HG03442 (cell line): ENCODE data around the gene CDC42BPG.

Source experiments
- ATAC-seq: cut with Tn5 transposase; IDR thresholded peaks from one replicate; pipeline ENCODE4 v1.9.1; 2021; ENCODE audit warnings: mild to moderate bottlenecking, moderate library complexity; ENCODE audit not compliant: unreplicated experiment

The CDC42BPG gene

DNA sequence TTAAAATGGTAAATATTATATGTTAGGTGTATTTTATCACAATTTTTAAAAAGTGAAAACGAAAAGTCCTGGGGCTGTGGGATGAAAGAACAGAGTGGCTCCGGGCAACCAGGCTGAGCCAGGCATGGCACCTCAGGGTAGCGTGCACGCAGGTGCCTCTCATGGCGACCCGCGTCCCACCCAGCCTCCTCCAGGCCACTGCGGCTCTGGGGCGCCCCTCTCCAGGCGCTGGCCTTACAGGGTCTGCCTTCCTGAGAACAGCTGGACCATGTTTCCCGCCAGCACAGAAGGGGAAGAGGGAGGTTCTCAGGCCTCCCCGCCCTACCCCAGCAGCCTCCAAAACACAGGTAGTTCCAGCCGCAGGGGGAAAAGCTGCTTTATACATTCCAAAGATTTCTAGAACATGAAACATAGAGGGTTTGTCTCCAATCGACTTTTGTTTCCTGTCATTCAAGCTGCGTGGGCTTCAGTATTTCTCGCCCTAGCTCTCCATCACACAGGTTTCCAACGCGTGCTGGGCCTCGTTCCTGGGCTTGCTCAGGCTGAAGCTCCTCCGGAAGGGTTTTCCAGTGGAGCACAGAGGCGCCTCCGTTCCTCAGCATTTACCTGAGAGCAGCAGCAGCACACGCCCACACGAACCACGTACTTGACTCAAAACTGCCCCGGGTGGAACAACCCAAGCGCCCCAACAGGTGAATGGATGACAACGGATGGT lies 23.5 kb upstream of the CDC42BPG start:
- no peak for ATAC-seq

DNA sequence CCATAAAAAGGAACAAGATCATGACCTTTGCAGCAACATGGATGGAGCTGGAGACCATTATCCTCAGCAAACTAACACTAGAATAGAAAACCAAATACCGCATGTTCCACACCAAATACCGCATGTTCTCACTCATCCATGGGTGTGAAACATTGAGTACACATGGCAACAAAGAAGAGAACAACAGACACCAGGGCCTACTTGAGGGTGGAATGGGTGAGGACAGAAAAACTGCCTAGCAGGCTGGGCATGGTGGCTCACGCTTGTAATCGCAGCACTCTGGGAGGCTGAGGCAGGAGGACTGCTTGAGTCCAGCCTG lies 21.7 kb upstream of the CDC42BPG start:
- no peak for ATAC-seq

DNA sequence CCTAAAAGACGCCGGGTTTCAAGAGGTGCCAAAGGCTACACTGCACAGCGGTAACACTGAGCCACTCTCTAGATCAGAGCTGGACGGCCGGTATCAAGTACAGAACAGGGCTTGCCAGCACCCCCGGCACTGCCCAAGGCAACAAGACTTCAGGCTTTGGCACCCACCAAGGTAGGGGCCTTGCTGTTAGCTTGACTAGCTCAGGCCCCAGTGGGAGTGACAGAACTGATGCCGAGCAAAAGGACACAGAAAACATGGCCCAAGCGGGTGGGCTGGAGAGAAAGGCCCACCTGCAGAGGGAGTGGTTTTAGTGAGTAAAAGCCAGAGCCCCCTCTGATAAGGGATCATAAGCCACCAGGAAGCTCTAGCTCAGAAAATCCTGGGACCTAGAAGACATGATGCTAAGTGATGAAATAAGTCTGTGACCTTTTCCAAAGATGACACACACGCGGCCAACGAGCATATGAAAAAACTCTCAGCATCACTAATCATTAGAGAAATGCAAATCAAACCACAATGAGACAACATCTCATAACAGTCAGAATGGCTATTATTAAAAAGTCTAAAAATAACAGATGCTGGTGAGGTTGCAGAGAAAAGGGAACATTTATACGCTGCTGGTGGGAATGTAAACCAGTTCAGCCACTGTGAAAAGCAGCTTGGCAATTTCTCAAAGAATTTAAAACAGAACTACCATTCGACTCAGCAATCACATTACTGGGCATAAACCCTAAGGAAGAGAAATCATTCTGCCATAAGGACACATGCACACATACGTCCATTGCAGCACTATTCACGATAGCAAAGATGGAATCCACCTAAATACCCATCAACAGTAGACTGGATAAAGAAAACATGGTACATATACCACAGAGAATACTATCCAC lies 21.1 kb upstream of the CDC42BPG start:
- no peak for ATAC-seq

DNA sequence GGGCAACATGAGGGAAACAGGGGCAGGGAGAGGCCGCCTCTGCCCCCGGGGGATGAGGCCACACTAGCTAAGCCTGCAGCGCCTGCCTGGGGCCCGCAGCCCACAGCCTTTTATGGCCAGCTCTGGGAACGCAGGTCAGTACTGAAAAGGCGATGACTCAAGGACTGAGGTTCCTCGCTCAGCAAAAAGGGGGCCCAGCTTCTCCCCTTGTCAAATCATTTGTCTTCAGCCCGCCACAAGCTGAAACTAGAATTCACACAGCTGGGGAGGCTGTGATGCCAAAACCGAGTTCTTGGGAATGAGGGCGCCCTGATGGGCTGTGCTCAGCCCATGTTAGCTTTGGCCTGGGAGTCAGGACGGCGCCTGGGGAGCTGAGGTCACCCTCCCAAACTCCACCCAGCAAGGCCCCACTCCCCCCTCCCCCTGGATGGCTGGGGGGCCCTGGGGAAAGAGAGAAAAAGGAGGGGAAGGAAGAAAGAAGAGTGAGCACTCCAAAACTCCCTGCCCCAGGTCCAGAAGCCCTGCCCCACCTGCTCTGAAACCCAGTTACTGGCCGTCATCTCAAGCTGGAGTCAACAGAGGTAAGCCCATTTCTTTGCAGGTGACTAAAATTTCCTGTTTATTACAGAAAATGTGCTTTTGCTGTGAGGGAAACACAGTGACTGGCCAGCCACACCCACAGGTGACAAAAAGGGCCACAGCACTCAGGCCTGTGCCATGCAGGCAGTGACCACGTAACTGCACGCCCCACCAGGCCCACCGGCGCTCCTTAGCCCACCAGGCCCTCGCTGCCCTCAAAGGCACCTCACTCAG lies 20.2 kb upstream of the CDC42BPG start:
- ATAC-seq = no peak

DNA sequence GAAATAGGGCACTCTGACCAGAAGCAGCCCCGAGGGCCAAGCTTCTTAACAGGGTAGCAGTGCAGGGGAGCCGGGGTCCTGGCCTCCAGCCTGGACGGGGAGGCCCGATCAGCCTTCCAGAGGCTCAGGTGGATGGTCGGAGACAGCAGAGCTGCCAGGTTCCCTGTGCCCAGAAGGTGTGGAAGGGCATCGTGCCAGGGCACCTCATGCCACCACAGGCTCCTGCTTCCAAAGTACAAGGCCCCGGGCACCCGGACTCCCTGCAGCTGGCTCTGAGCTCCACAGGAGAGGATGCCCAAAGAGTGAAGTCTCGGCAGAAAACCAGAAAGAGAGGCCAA lies 19.7 kb upstream of the CDC42BPG start:
- no peak for ATAC-seq

DNA sequence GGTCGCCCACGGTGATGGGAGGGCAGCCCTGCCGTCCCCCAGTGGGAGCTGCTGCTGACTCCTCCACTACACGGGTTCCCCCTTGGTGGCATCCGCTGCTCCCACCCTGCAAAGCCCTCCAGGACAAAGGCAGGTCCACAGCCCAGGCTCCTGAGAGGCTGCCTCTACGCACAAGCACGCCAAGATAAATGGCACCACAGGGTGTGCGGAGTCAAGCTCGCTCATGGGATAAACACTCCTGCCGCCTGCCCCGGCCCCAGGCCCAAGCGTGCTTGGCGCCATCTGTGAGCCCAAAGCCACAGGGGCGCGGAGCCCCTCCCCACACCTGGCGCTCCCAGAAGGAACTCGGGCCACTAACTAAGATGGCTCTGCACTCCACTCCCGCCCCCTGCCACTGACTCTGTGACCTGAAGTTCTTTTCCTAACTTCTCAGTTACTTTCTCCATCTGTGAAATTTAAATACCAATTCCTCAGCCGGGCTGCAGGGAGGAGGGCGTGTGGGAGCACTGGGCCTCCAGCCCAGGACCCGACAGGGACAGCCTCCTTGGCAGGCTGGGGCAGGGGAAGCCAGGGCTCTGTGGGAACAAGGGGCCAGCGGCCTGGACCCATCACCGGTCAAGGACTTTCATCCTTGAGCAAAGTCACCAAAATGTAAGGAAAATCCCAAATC lies 19.1 kb upstream of the CDC42BPG start:
- no peak for ATAC-seq

DNA sequence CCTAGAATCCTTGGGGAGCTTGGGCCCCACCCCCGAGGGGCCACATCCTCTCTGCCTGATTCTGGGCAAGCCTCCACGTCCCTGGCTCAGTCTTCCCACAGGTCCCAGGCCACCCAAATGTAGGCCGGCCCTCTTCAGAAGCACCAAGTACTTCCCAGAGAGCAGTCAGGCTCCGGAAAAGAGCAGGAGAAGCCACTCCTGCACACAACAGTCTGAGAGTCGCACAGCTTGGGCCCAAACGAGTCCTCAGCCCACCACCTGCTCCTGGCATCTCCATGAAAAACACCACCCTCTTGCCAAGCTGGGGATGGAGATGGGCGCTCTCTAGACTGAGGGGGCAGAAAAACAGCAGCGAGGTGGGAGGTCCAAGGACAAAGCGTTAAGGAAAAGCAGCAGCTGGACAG lies 18.5 kb upstream of the CDC42BPG start:
- no peak for ATAC-seq

DNA sequence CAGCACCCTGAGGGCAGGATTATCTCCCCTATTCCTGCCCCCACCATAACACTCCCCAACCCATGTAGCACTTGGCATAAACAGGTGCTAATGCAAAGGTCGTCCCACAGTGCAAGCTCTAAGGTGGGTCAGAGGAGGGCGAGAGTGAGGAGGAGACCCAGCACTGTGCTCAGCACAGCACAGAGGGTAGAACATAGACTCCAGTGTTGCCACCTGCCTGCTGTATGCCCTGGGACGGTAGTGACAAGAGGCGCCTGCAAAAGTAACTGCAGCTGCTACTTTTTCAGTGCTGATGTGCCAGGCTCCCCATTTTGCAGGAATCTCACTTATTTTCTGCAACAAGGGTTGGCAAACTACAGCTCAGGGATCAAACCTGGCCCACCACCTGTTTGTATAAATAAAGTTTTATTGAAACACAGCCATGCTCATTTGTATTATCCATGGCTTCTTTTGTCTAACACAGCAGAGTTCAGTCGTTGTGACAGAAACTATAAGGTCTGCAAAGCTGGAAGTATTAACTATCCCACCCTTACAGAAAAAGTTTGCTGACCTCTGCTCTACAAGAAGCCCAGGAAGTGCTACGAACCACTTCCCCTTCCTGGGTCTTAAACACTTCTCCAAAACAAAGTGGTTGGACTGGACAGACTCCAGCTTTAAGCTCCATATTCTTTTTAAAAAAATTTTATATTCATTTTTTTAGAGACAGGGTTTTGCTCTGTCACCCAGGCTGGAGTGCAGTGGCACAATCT lies 16.9 kb upstream of the CDC42BPG start:
- no peak for ATAC-seq

DNA sequence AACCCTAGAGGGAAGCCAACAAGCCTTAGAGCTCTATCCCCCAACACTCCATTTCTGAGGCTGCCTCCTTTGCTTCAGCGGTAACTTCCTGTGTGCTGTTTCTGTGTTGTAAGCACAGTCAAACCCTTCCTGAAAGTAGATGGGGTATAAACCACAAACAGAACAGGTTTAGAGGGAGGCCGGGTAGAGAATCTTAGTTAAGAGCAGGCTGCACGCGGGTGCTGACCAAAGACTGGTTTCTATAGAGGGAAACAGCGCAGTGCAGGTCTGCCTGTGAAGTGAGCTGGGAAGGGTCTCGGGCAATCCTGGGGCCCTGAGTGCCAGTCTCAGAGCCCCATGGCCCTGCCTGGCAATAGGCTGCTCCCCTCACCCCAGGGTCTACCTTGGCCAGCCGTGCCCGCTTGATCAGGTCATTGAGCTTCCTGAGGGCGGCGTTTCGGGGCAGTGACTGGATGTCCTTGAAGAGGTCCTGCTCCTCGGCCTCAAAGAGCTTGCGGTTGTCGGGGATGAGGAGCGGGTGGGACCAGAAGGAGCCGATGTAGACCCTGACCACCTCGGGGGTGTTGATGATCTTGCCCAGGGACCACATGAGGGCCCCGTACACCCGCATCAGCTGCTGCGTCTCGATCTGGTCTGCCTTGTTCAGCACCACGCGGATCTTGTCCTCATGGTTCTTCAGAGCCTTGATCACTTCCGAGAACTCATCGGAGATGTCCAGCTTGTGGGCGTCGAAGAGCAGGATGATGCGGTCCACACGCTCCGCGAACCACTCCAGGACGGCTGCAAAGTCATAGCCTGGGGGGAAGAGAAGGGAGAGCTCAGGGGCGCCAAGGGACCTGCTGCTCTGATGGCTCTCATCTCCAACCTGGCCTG lies 15.3 kb upstream of the CDC42BPG start:
- peak; percentile 58 for ATAC-seq

DNA sequence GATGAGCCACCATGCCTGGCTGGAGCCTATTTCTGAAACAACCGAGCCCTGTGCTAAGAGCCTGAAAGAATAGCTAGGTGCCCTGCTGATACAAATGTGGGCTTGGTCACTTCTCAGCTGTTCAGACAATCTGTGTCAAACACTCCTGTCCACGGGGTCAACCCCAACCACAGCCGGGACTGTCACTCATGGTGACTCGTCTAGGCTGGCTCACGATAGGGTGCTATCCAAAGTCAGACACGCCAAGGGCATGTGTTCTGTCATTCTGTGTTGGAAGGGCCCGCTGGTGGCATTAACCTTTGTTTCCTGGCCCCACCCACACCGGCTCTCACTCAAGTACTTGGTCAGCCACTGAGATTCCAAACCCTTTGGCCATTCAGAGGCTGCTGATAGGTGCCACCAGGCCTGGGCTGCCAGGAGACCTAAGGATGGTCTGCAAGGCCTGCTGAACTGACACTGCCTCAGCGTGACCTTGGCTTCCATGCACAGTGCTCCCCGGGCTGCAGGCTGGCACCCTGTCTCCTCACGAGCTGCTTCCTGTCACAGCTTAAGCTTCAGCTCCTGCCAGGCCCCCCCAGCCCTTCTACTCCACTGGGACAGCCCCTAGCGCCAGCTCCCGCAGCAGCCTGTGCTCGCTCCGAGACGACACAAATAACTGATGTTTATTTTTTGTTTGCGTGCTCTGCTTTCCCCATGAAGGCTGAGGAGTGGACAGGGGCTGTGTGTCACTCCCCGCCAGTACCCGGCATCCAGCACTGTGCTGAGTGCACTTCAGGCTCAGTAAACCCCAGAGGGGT lies 14.2 kb upstream of the CDC42BPG start:
- no peak for ATAC-seq

DNA sequence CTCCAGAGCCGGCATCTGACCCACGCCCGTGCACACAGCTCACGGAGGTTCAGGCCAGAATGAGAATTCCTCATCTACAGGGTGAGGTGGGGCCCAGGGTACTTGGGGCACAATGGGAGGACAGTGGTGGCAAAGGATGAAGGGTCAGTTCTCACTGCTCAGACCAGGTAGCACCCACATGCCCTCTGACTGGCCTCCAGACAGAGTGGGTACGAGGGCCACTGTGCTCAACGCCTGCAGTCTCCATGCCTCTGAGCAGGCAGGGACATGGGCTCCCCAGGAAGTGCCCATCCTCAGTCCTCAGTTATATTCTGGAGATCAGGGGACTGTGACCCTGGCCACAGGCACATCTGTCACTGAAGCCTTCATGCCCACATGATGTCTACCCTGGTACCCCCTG lies 13.0 kb upstream of the CDC42BPG start:
- ATAC-seq = no peak

DNA sequence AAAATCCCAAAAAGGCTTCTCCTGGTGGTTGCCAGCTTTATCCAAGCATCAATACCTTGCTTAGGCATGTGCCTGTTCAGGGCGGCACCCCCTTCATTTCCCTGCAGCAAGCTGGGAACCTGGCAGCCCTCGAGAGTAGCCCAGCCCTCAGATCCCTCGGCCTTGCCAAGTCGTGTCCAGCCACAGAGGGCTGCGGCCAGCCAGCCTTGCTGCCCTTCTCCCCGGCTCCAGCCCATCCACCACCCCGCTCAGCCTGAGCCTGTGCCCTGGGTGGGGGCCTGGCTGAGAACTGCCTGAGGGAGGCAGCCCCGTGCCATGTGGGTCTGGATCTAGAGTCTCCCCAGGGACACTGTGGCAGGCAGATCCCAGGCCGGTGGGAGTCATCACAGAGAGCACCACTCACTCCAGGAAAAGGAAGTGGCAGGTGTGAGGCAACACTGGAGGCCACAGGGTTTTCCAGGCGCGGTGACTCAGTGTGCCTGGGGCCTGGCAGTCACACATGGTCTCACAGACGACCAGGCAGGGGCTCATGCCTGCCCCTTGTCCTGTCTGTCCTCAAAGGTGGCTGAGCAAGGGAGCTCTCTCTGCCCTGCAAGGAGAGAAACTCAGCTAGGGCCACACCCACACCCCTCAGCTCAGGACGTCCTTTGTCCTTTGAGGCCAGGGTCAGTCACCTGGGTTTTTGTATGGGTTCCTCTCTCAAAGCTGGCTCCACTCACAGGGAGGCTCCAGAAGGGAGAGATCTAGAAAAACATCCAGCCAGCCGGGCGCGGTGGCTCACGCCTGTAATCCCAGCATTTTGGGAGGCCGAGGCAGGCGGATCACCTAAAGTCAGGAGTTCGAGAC lies 12.2 kb upstream of the CDC42BPG start:
- ATAC-seq = no peak

DNA sequence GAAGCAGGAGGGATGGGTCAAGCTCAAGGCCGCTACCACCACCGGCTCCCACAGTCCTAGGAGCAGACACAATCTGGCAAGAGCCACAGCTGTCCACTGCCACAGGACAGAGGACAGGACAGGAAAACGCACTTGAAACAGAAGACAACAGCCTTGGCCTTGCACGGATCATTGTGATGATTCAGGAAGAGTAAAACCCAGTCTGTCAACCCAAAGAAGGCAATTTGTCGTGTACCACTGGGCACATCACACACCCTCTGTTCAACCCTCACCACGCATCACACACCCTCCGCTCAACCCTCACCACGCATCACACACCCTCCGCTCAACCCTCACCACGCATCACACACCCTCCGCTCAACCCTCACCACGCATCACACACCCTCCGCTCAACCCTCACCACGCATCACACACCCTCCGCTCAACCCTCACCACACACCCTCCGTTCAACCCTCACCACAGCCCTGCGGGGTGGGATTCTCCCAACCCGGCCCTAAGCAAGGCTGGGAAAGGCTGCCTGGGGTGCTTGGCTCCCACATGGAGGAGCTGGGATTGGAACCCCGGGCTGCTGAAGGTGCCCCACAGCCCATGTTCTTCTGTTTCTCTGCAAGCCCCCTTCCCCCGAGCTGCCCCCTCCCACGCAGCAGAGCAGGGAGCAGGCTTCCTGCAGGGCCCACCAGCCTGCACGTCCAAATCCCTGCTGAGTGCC lies 11.3 kb upstream of the CDC42BPG start:
- no peak for ATAC-seq

DNA sequence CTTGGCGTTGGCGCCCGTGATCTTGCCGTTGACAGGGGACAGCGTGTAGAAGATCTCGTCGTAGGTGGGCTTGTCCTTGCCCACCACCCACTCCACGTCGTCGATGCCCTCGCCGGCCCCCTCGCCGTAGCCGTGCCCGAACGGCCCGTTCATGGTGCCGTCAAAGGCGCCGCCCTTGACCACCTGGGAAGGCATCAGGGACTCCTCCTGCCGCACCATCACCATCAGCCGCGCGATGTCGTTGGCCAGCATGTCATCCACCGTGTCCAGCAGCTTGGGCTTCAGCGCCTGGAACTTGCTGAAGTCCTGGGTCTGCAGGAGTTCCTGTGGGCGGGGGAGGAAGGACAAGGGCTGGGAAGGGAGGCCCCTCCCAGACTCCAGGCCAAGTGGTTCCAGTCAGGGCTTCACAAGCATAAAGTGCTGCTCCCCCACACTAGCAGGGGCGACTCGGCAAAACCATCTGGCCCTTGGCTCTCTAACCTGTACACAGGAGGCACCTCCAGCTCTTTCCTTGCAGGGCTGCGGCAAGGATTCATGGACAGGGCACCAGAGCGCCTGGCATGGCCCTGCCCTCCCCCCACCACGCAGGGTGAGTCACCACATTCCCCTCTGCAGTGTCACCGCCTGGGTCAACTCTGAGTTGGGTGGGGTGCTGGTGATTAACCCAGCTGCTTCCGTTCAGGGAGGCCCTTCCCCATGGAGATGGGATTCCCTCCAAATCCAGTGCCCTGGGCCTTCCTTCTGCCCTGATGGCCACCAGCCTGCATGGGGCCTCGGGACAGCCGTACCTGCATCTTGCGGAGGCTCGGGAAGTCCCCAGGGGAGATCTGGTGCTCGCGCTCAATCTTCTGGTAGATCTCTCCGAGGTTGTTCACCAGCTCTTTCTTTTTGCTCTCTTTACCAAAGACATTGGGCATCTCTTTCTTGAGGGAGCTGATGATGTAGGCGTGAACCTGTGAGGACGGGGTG lies 10.4 kb upstream of the CDC42BPG start:
- no peak for ATAC-seq

DNA sequence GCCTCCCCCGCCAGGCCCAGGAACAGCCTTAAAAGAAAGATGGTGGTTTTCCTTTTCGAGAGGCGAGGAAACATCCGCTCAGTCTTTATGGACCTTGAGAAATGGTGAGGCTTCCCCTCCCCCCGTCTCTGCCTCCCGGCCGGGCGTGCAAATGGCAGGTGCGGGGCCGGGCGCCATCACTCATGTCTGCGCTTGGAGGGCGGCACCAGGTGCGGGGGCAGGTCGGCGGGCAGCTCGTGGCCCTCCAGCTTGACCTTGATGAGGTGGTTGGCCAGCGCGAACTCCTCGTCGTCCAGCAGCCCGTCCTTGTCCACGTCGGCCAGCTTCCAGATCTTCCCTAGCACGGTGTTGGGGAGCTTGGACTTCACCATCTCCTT lies 9.7 kb upstream of the CDC42BPG start:
- ATAC-seq = no peak

DNA sequence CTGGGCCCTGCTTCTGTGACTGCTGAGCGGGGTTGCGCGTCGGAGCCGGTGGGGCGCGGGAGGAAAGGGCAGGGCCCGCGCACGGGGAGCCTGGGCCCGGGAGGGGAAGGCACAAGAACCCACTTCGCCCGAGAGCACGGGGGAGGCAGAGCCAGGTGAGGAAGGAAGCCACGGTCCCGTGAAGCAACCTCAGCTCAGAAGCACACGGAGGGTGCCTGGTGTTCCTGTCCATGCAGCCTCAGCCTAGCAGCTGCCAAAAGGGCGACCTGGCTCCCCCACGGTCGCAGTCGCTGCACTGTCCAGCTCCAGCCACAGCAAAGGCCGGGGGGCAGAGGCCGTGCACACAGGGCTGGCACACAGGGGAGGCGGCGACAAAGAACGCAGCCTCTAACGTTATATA lies 9.3 kb upstream of the CDC42BPG start:
- no peak for ATAC-seq
